GM21515 (cell line): ENCODE measurements around the gene ZNF827.

Source experiments
- ATAC-seq: cut with Tn5 transposase; IDR thresholded peaks from one replicate; pipeline ENCODE4 v1.9.1; 2021; ENCODE audit not compliant: unreplicated experiment

ZNF827 gene

DNA sequence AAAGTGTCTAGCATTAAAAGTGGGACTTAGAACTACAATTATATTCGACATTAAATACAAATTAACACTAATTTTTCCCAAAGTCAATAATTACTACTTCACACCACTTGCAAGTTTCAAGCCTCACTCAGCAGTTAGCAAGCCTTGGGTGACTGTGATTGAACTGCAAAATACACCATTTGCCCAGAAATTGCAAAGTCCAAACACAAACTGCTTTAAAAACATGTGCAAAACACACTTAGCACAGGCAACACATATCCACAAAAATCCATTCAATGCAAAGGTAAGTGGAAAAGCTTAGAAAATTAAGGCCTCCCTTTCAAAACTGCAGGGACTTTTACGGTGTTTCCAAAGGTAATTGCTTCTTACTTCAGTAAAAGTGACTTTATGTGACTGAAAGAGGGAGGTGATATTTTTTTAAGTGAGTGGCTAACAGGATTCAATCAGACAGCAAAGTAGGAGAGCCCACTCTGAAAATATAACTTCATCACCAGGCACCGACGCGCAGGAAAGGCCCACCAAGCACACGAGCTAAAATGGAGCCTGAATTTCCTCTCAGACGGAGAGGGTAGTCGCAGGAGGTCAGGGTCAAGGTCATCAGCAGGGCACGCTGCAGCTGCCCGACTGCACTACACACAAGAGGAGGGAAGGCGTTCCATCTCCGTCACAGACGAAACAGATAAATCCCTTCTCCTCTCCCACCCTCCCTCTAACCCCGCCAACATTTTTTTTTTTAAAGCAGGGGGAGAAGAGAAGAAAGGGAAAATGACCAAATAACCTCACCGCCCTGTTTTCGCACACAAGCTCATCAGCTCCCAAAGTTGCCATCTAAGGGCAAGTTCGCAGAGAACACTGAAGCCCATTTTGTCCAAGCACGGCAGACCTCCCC is 3.1 kb downstream of the ZNF827 start:
- peak; percentile 34 for ATAC-seq

DNA sequence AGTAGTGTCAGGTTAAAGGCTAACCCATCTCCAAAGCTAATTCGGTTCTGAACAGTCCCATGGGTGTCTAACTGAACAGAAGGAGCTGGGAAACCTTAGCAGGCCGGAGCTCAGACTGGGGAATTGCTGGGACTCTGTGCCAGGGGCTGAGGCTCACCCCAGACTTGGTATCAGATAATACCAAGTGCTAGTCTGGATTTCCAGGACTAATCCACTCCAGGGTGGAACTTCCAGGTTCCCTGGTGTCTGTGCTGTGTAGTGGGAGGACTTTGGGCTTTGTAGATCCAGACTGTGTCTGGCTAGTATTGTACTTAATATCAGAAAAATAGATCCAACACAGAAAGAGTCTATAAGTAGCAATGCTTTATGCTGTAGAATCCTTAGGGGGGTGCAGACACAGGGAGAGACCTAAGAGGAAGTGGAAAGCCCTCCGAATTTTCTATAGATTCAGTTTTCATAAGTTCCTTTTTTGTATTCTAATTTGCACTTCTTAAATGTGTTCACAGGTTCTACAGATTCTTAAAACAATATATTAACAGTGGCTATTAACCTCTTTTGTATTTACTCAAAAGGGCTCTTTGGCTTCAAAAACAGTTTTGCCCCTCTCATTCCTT is 4.1 kb downstream of the ZNF827 start:
- ATAC-seq = no peak

DNA sequence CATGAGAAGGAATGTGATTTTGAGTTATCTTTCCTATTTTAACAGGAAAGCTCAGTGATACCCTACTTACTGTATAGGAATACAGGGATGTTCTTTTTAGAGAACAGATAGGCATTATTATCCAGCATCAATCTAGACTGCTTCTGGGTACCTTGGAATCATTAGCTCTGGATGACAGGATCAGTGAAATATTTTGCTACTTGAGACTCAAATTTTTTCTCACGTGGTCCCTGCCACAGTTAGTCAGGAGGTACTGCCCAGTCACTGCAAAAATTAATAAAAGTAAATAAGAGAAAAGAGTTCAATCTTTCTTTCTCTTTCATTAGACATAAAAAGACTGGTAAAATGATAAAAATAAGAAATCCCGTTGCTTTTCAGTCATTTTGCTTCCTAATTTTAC is 5.5 kb downstream of the ZNF827 start:
- ATAC-seq = no peak

DNA sequence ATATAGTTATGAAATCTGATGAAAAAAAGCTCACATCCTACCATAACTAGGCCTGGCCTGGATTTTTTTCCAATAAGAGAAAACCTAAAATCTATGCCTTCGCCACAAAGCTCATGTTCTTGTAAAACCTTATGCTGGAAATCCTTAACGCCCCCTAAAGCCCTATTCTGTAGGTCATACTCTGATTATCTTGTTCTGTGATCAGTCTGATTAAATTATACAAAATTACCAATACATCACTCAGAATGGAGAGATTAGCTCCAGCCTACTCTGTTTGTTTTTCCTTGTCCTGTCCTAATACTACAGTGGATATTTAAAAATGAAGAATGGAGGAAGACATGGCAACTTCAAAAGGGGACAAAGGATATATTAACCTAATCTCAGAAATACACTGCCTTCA is 7.2 kb downstream of the ZNF827 start:
- no peak for ATAC-seq

DNA sequence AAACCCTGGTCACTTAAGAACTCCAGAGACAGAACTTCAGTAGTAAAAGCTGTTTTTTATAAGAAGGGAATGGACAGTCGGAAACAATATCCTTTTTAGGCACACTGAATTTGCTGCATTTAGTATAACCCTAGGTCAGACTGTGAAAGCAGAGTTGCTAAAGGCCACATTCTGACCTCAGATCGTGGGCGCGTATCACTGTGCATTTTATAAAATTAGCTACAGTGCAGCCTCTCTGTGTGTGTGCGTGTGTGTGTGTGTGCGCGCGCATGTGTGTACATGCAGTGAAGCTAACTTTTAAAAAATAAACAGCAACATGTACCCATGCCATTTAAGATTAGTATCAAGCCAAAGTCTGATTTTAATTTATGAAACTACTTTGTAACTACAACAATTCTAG is 8.0 kb downstream of the ZNF827 start:
- ATAC-seq = no peak

DNA sequence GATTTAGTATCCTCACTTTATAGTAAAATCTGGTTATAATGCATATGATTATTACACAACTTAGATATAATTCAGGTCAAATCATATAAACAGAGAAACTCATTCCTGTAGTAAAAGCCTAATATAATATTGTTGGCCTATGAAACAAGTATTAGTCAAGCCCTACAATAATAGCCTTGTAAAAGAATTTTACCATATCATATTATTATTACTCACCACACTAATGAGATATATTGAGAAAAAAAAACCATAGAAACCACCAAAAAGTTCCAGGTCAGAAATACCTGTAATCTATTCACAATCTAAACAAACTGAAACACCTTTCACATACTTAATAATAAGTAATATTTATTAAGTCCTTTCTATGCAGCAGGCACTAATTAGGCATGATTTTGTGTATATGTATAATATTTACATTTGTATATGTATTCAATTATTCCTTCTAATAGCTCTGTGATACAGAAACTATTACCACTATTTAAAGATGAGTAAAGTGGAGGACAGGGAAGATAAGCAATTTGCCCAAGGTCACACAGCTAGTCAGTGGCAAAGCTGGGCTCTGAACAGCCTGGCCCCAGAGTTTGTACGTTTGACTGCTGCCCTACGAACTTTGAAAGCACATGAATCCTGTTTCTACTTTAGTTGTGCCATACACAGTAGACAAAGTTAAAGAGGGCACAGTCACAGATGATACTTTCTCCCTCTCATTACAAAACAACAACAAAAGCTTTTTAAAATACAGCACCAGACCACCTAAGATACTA is 9.0 kb downstream of the ZNF827 start:
- ATAC-seq = no peak

DNA sequence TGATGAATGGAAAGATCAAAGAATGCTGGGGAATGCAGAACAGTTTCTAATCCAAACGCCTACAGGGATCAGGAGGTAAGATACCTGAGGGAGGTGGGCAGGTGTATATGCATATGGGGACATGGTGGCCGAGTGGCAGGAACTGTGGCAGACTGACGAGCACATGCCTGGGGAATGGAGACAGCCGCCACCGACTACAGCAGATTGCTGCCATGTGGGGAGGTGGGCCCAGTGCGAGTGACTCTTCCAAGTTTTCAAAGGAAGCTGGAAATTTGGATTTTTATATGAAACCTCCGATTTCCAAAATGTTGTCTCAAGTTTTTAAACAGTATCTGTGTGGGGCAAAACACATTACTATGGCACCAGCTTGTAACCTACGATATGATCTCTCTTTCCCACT is 9.9 kb downstream of the ZNF827 start:
- ATAC-seq = no peak

DNA sequence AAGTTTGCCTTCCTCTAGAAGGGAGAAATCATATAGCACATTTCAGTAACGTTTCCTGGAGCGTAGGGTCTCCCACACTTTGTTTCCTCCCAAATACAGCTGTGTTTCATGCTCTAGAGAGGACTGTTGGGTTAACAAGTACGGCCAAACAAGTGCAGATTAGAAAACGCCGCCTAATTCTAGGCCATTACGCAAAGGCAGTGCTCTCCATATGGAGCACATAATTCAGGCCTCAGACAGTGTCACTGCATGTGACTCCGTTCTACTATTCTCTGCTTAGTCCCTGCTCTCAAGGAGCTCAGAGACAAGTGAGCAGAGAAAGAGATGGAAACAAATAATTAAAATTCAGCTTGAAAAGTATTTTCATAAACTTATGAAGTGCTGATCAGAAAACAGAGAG is 11.6 kb downstream of the ZNF827 start:
- ATAC-seq = no peak

DNA sequence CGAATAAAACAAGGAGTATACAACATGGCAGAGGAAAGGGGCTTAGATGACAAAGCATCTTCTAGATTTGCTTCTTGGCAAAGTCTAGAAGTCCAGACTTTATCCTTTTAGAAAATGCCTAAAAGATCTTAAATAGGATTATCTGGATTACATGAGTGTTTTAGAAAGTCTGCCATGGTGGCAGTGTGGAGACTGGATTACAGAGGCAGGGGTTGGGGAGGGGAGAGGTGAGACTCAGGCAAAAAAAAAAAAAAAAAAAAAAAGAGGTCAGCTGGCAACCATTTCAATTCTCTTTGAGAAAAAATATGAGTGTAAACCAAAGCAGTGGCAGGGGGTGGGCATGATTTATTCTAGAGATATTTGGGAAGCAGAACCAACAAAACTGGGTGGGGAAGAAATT is 17.4 kb downstream of the ZNF827 start:
- ATAC-seq = no peak

DNA sequence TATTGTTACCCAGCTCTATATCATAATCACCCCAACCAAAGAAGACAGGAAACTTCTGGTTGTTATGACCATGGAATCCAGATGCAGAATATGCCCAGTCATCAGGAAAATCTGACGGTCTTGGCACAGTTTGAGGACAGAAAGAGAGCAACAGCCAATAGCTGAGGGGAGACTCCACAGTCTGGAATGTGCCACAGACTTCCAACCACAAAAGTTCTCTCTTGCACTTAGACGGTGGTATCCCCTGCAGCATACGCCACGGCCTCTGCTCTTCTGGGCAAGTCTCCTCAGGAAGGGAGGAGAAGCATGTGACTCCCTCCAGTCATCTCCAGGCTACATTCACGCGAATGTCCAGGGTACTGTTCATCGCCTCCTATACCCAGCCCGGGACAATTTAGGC is 18.4 kb downstream of the ZNF827 start:
- no peak for ATAC-seq

DNA sequence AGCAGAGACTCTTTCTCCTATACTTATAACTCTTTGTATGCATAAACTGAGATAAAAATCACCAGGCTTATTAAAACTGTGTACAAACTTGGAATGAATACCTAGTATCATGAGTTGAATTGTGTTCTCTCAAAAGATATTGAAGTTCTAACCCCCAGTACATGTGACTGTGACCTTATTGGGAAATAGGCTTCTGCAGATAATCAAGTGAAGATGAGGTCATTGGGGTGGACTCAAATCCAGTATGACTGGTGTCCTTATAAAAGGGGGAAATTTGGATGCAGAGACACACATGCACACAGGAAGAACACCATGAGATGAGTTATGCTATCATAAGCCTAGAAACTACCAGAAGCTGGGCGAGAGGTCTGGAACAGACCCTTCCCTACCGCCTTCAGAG is 26.2 kb downstream of the ZNF827 start:
- no peak for ATAC-seq

DNA sequence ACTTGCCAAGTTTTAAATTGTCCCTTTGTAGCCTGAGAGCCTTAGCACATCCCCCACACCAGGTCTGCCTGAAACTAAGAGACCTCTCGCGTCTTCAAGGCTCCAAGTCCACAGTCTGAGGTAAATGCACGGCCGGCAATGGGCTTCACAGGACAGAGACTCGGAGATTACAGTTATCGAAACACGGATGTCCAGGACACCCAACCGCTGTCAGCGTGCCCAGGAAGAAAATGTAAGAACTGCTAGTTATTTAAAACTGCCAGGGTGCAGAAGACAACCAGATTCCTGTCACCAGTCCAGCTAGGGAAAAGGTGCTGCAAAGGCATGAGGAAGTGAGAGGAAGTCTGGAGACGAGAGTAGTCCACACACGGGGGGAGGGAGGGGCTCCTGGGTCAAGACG is 28.9 kb downstream of the ZNF827 start:
- no peak for ATAC-seq

DNA sequence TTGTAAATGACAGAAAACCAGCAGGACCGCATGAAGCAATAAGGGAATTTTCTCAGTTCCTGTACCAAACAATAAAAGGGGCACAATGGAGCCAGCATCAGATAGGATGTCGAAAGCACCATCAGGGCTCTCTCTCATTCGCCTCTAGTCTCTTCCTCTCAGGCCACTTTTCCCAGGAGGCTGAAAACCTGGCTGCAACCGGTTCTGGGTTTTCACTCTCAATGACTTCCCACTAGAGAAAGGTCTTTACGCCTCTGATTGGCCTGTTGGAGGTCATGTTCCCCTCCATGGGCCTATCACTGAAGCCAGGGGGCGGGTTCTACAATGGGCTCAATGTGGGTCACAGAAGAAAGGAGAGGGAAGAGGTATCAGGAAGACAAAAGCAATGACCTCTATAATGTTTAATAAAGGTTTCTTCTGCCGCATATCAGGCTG is 29.3 kb downstream of the ZNF827 start:
- no peak for ATAC-seq

DNA sequence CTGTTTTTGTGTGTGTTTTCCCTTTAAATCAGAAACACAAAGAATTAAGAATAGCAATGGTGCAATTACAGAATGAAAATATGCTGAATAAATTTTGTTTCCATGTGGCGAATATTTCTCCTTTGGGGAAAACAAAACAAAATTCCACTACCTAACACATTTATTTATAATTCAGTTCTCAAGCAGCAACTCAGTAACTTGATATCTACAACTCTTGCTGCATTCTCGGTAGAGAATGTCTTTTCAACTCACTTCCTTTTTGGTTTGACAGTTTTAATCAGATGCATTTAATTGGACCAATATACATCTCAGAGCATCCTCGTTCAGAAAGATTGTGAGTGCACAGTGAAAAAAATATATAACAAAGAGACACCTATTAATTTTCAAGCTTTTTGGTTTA is 30.8 kb downstream of the ZNF827 start:
- ATAC-seq = no peak

DNA sequence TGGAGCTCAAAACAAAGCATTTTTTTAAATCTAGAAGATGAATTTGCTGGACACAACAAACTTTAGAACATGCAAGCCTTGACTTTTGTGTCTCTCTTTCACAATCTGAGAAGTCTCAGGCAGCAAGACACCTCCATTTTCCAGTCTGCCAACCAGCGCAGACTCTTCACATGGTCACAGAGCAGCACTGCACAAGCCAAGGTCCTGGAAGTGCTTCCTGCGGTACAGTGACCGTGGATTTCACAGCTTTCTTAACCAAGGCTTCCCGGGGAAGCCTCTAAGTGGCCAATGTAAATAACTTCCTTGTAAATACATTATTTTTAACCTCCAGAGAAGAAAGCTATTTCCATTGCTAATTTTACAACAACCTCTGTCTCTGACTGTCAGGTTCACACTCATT is 31.2 kb downstream of the ZNF827 start:
- no peak for ATAC-seq

DNA sequence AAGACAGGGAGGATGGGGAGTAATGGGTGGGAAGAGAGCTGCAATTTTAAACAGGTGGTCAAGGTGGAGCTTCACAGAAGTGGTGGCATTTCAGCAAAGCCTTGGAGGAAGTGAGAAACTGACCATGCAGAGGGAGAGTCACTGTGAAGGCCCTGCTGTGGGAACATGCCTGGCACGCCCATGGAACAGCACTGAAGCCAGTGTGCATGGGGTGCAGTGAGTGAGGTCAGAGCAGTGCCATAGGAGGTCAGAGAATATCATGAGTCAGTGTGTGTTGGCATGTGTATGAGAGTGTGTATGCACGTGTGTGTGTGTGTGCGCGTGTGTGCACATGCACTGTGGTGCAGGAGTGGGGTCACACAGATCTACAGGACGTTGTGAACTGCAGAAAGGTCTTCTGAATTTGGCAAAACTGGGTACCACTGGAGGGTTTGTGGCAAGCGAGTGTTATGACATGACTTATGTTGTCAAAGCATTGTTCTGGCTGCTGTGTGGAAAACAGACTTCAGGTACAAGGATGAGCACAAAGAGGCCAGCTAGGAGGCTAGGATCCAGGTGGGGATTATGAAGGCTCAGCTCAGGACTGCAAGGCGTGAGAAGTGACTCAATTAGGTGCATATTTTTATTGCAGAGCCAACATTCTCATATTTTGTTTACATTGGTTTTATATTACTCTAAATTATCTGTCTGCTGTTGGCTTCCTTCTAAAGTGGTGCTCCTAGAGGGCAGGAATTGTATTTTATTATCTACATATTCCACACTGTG is 34.0 kb downstream of the ZNF827 start:
- no peak for ATAC-seq

DNA sequence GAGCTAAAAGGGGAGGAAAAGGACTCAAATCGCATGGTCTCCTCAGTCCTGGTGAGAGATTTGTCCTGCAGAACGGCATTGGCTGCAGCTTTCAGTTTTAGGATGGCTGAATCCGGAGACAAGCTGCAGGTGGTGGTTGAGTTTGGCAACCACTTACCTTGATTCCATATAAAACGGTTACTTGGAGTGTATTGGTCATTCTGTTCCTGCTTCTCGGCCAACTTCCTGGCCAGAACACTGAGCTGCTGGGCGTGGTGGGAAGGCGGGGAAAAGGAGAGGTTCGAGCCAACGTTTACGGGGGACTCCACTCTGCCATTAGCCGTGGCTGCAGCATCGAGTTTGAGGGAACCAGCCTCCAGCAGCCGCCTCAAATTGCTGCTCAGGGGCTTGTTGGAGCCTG is 36.1 kb downstream of the ZNF827 start:
- ATAC-seq = no peak

DNA sequence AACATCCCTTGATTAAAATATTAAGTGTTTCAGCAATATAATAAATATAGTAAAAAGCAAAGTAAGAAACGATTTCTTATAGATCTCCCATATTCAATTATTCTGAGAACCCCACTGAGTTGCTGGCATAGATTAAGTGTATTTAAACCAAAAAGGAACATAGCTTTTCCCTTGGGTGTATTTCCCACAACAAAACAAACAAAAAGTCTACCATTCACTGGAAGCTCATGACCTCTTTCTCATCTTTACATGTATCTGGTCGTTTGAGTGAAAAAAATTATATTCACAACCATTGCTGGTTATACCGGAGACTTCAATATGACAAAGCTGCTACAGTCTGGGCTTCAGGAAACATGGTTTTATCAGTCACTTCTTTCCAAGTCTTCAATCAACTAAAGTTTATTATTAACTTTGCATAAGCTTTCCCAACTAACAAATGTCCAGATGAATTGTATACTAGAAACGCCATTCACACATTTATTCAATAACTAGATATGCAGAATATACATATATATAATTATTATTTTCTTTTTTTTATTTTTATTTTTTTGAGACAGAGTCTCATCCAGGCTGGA is 38.6 kb downstream of the ZNF827 start:
- no peak for ATAC-seq

DNA sequence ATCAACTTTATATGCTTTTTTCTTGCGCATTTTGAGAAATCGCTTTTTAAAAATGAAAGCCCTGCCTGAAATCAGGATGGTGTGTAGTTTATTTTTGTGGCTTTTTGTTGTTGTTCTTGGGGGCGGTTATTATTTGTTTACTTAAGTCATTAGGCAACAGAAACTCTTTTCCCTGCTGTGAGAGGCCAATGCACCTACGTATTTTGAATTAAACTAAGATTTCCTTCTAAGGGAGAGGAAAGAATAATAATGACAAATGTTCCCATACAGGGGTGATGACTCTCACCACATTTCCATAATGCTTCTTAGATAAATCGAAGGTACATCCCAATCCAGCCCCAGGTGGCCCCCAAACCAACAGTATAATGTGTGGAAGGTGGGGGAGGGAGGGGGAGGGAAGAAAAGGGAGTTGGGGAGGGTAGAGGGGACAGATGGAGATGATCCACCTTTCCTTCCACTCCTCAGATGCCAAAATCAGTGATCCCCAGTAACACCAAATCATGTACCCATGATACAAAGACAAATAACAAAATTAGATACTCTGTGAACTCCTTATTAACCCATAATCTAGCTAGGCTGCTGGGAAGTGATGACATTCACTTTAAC is 39.6 kb downstream of the ZNF827 start:
- no peak for ATAC-seq

DNA sequence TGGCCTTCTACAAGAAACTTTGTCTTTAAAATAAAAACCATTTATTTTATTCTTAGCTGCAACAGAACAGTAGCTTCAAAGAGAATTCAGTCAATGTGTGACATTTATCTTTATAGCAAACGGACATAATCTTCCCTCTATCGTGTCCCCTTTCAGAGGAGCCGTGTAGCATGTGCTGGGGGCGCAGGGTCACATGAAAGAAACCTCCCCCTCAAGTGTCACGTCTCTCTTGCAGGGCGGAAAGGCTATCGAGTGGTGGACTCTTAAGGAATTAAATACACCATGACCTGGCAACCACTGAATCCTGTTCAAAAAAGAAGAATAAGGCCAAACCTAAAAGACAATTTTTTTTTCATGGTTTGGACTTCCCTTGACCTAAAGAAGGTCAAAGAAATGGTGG is 40.2 kb downstream of the ZNF827 start:
- ATAC-seq = no peak
